ENCODE results near the gene DPP6.

DNA sequence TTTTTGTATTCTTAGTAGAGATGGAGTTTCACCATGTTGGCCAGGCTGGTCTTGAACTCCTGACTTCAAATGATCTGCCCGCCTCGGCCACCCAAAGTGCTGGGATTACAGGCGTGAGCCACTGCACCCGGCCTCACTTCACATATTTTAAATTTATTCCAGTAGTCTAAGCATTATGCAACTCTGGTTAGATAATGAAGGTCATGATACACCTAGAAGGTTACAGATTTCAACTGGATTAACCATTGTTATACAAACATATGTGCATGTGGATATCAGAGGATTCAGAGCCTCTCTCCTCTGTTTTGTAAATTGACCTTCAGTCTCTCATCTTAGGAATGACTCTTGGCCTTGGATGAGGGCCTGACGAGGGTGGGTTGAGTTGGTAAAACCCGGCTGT is 146.3 kb downstream of the DPP6 start:
- no peak for TF ChIP-seq EZH2 (IDR thresholded peaks at IDR 0.05; ENCODE audit: borderline replicate concordance, insufficient read depth, low read depth, low read length, poor library complexity, severe bottlenecking)
- TF ChIP-seq, protein P1, sequence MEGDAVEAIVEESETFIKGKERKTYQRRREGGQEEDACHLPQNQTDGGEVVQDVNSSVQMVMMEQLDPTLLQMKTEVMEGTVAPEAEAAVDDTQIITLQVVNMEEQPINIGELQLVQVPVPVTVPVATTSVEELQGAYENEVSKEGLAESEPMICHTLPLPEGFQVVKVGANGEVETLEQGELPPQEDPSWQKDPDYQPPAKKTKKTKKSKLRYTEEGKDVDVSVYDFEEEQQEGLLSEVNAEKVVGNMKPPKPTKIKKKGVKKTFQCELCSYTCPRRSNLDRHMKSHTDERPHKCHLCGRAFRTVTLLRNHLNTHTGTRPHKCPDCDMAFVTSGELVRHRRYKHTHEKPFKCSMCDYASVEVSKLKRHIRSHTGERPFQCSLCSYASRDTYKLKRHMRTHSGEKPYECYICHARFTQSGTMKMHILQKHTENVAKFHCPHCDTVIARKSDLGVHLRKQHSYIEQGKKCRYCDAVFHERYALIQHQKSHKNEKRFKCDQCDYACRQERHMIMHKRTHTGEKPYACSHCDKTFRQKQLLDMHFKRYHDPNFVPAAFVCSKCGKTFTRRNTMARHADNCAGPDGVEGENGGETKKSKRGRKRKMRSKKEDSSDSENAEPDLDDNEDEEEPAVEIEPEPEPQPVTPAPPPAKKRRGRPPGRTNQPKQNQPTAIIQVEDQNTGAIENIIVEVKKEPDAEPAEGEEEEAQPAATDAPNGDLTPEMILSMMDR (IDR thresholded peaks at IDR 0.05), result no peak

Data from B cell (primary cell).